Pancreas (tissue), 10 donors: ENCODE data around the gene TCP11L1. TPM values are rescaled to one million over a fixed set of nuclear protein-coding genes. Genes with fewer than 3 reads are reported as not detected.

ENCODE experiments used
- ATAC-seq, 4 donors: fragments of 200-7000 bp; cut with Tn5 transposase; one replicate each; pipeline versions ENCODE4 v1.8.0 to v1.9.1; 2020; ENCODE audit warnings: mild to moderate bottlenecking in 4 of 4, moderate library complexity in 4 of 4
- DNase-seq, 6 donors: peaks; one replicate each; pipeline ENCODE4 v3.0.0-alpha.2; 2020
- FAIRE-seq: peaks from 2 replicates; lab custom pipeline; 2012; peaks lifted over from hg19 to GRCh38; lab: Jason Lieb, UNC
- H3K27ac ChIP-seq, 4 donors: fragments of 200-600 bp; sonication (generic); 1 replicate in 3 of 4; 2 replicates in 1 of 4; pipeline versions ENCODE4 v1.5.0 to v1.8.0; 2020
- H3K27me3 ChIP-seq, 4 donors: fragments of 200-600 bp; one replicate each; pipeline ENCODE4 v1.8.0; 2021
- H3K36me3 ChIP-seq, 3 donors: fragments of 200-600 bp; sonication (generic) in 1 of 3; one replicate each; pipeline versions ENCODE4 v1.5.0 to v1.8.0; 2020 to 2021
- H3K4me1 ChIP-seq, 3 donors: fragments of 200-600 bp; one replicate each; pipeline ENCODE4 v1.8.0; 2021
- H3K4me3 ChIP-seq, 4 donors: fragments of 200-600 bp; sonication (generic) in 2 of 4; one replicate each; pipeline versions ENCODE4 v1.5.0 to v1.8.0; 2020 to 2021
- H3K9me3 ChIP-seq, 4 donors: fragments of 200-600 bp; one replicate each; pipeline ENCODE4 v1.8.0; 2021
- WGBS, 2 donors: extraction: QIAGEN DNeasy Blood & Tissue Kit; methylation state at CpG; one replicate each; pipeline ENCODE4 v1.1.7; 2013; 5-methylcytosine and 5-hydroxymethylcytosine counted together
- intact Hi-C, 3 donors: fragments of 100-400 bp; cut with DNase I; formaldehyde crosslinking; loops; one replicate each; pipeline versions ENCODE4 v1.11.1 to v1.14.2; 2022
- polyA plus RNA-seq, 2 donors: library from polyadenylated mRNA; stranded (reverse); fragments of 200-250 nt; gene quantifications; one replicate each; pipeline ENCODE4 v1.2.3, GENCODE V29; 2013
- total RNA-seq, 6 donors: library from RNA; stranded (reverse); fragmentation: NEBNext Ultra II Directional in 4 of 6; extraction: Animal tissue kit (Norgen Biotek cat#: 25700) in 4 of 6; gene quantifications; one replicate each; pipeline versions ENCODE4 v1.2.1 to v1.2.4, GENCODE V29; 2021 to 2023
- TF ChIP-seq, protein P1 (sequence below), 4 donors: fragments of 200-600 bp; sonication (generic) in 3 of 4; IDR thresholded peaks; one replicate each; pipeline versions ENCODE4 v1.5.0 to v1.8.0; 2021; ENCODE audit warnings: antibody characterized with exemption in 4 of 4
- donor health status: healthy with polysubstance abuse.
- donor health status: DM: no; HTN: no; CAD: no; lungs with moderate emphysema.
- donor health status: DM: no; HTN: no; CAD: no.
- donor health status: control.
- donor health status: control.
- donor health status: Bipolar disorder and iron deficiency.
- donor health status: DM: yes; HTN: yes; CAD: no.
- donor health status: DM: no; HTN: no; CAD: no.
- donor health status: DM: no; HTN: no; CAD: no.
- donor health status: DM: yes; HTN: yes; CAD: no.

Gene TCP11L1
- total and polyA plus RNA-seq, 8 donors = 4.1 to 12.8 (median 7.8) TPM

DNA sequence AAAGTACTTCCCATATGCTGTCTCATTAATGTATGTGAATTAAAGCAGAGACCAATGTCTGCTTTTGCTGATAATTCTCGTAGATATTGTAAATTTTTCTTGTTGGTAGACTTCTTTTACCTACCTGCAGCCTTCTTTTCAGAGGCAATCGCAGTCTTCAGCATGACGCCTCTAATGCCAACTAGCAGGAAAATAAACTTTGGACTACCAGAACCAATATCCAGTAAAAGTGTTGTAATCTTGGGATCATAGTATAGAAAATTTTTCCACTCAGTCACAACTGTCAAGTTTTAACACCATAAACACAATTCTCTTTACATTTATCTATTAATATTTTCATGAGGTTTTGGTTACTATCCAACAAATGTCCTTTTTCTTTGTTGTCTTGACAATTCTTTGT is 21.4 kb upstream of the TCP11L1 start:
- H3K4me1 ChIP-seq = peaks cover 0 to 20% (median 15%) of the 10 kb centered on the region in 3 donors
- 45 to 53% methylated on average over 3 of the region's 3 CpGs for WGBS, 2 donors

DNA sequence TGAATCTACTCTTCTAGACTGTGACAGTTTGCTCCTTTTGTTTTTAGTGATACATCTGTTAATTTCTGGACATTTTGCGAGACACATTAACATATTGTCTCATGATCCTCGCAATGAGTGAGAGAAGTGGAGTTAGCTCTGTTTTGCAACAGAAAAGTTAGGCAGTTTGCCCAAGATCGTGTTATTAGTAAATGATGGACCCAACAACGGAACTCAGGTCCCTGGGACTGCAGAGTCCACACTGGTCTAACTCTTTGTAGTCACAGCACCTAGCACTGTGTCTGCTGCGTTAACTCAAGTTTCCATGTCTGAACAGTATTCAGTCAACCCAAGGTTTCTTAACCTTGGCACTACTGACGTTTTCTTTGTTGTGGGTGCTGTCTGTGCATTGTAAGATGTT is 20.5 kb upstream of the TCP11L1 start:
- no peaks in the 10 kb centered on the region for H3K9me3 ChIP-seq
- no peak for FAIRE-seq
- ATAC-seq = no peak
- no peak overlapping the region for H3K27ac ChIP-seq
- H3K4me1 ChIP-seq = peaks cover 0 to 20% (median 15%) of the 10 kb centered on the region in 3 donors
- no peak overlapping the region for H3K4me3 ChIP-seq
- TF ChIP-seq, protein P1, sequence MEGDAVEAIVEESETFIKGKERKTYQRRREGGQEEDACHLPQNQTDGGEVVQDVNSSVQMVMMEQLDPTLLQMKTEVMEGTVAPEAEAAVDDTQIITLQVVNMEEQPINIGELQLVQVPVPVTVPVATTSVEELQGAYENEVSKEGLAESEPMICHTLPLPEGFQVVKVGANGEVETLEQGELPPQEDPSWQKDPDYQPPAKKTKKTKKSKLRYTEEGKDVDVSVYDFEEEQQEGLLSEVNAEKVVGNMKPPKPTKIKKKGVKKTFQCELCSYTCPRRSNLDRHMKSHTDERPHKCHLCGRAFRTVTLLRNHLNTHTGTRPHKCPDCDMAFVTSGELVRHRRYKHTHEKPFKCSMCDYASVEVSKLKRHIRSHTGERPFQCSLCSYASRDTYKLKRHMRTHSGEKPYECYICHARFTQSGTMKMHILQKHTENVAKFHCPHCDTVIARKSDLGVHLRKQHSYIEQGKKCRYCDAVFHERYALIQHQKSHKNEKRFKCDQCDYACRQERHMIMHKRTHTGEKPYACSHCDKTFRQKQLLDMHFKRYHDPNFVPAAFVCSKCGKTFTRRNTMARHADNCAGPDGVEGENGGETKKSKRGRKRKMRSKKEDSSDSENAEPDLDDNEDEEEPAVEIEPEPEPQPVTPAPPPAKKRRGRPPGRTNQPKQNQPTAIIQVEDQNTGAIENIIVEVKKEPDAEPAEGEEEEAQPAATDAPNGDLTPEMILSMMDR (IDR thresholded peaks at IDR 0.05) = no peak
- H3K36me3 ChIP-seq = no peaks in the 10 kb centered on the region
- H3K27me3 ChIP-seq = no peaks in the 10 kb centered on the region
- intact Hi-C loops = no loop called here
- WGBS, 2 donors = 78 to 82% methylated on average over 6 of the region's 6 CpGs
- no peak for DNase-seq

More for the DNA sequence above, 21.4 kb upstream of the TCP11L1 start:
- no peaks in the 10 kb centered on the region for H3K9me3 ChIP-seq
- H3K27ac ChIP-seq = no peak overlapping the region
- ATAC-seq = no peak
- TF ChIP-seq, protein P1 (IDR thresholded peaks at IDR 0.05) = no peak
- DNase-seq = no peak
- no peak for FAIRE-seq
- H3K27me3 ChIP-seq = no peaks in the 10 kb centered on the region
- intact Hi-C loops = no loop called here
- peak overlapping the region in 2 of 4 donors; percentile 74 to 79 for H3K4me3 ChIP-seq
- no peaks in the 10 kb centered on the region for H3K36me3 ChIP-seq

GRCh38 chr11:33021501-33021900 is 17.9 kb upstream of the TCP11L1 start:
- Histone ChIP-seq H3K4me3 (no peak overlapping the region), H3K36me3 (no peaks in the 10 kb centered on the region), H3K27ac (no peak overlapping the region), H3K4me1 (peaks cover 0 to 19% (median 15%) of the 10 kb centered on the region in 3 donors), H3K27me3 (no peaks in the 10 kb centered on the region), H3K9me3 (no peaks in the 10 kb centered on the region)
- ATAC-seq (peak in 1 of 4 donors; percentile 25), FAIRE-seq (no peak), DNase-seq (no peak)
- intact Hi-C loops = no loop called here
- 56 to 69% methylated on average over 1 of the region's 1 CpG for WGBS, 2 donors
- TF ChIP-seq, protein P1 (IDR thresholded peaks at IDR 0.05) = no peak

- ATAC-seq (peak in 1 of 4 donors; percentile 38), FAIRE-seq (no peak), DNase-seq (no peak)
- Histone ChIP-seq H3K27me3 (no peaks in the 10 kb centered on the region), H3K27ac (no peak overlapping the region), H3K9me3 (no peaks in the 10 kb centered on the region), H3K4me3 (no peak overlapping the region), H3K36me3 (no peaks in the 10 kb centered on the region), H3K4me1 (peaks cover 0 to 15% (median 12%) of the 10 kb centered on the region in 3 donors)
- WGBS, 2 donors = 33 to 48% methylated on average over 1 of the region's 1 CpG
- intact Hi-C loops = no loop called here
- TF ChIP-seq, protein P1 (IDR thresholded peaks at IDR 0.05) = no peak
These were observed 17.4 kb upstream of the TCP11L1 start for GRCh38 chr11:33021937-33022336.

- no peaks in the 10 kb centered on the region for H3K36me3 ChIP-seq
- TF ChIP-seq, protein P1 (IDR thresholded peaks at IDR 0.05) = no peak
- no peak overlapping the region for H3K4me3 ChIP-seq
- DNase-seq (no peak), ATAC-seq (no peak), FAIRE-seq (no peak)
- no peaks in the 10 kb centered on the region for H3K9me3 ChIP-seq
- no peak overlapping the region for H3K27ac ChIP-seq
- intact Hi-C loops = no loop called here
- whole genome bisulfite sequencing, 2 donors = 78% methylated on average over 3 of the region's 3 CpGs
- peaks cover 0 to 11% (median 6%) of the 10 kb centered on the region in 3 donors for H3K4me1 ChIP-seq
- H3K27me3 ChIP-seq = no peaks in the 10 kb centered on the region
These were observed 14.0 kb upstream of the TCP11L1 start for GRCh38 chr11:33025339-33025722.
